K562 (cell line): ENCODE data around the gene GZMA. TPM values are rescaled to one million over a fixed set of nuclear protein-coding genes. Genes with fewer than 3 reads are reported as not detected.
"Not testable (repeated sequence)": the region's sequence is repeated elsewhere in the genome, so short reads cannot be mapped to it uniquely, and the experiment has no call there.

Experiments
- ATAC-seq: fragments of 200-7000 bp; cut with Tn5 transposase; 3 replicates; pipeline ENCODE4 v1.9.1; 2020; ENCODE audit warnings: moderate library complexity
- BruUV-seq: library from RNA; stranded (reverse); fragments of 400-500 nt; replicated peaks from 2 replicates; lab custom pipeline; 2021; lab: Mats Ljungman, UMichigan
- CTCF ChIA-PET: fragments of 300-600 bp; formaldehyde crosslinking; extraction: SDS; loops from one replicate; lab custom pipeline; 2021; ENCODE audit warnings: low intra/inter-chr PET ratio; lab: Yijun Ruan, JAX
- POLR2A ChIA-PET: fragments of 300-600, 350-650 bp; sonication (Branson Sonifier 250); formaldehyde crosslinking; extraction: SDS; loops from one replicate; lab custom pipeline; 2021; ENCODE audit warnings: antibody characterized with exemption, inconsistent platforms; lab: Yijun Ruan, JAX
- DNase-seq, 4 experiments: peaks; one replicate each; pipeline versions ENCODE4 v3.0.0 to v3.0.0-alpha.2; 2011 to 2018; ENCODE audit warnings: low spot score in 3 of 4, mixed read lengths in 3 of 4; ENCODE audit errors: extremely low read depth in 1 of 4
- FAIRE-seq: peaks from 2 replicates; lab custom pipeline; 2011; peaks lifted over from hg19 to GRCh38; lab: Jason Lieb, UNC
- H2AFZ ChIP-seq: 2 replicates; pipeline ENCODE4 v1.6.0; 2011; ENCODE audit warnings: low read depth, low read length, control low read depth, inconsistent platforms
- H3K27ac ChIP-seq: fragments of 200-600 bp; 3 replicates; pipeline ENCODE4 v1.8.0; 2011; ENCODE audit warnings: low read depth, mild to moderate bottlenecking, control low read depth, inconsistent platforms, low read length, moderate library complexity, mixed read lengths; ENCODE audit errors: extremely low read depth
- H3K27me3 ChIP-seq, 2 experiments: fragments of 300-600 bp in 1 of 2; 2 replicates in 1 of 2; 3 replicates in 1 of 2; pipeline versions ENCODE4 v1.6.0 to v1.8.0; 2011; ENCODE audit warnings: inconsistent platforms in 2 of 2, low read length in 2 of 2, mild to moderate bottlenecking in 1 of 2, mixed read lengths in 1 of 2, moderate library complexity in 1 of 2; ENCODE audit not compliant: control insufficient read depth in 2 of 2, insufficient read depth in 2 of 2
- H3K36me3 ChIP-seq: fragments of 300-600 bp; 3 replicates; pipeline ENCODE4 v1.8.0; 2011; ENCODE audit warnings: mild to moderate bottlenecking, low read length, inconsistent platforms; ENCODE audit not compliant: control insufficient read depth, insufficient read depth
- H3K4me1 ChIP-seq, 2 experiments: fragments of 200-600 bp in 1 of 2; replicated peaks in 1 of 2; 2 replicates in 1 of 2; 3 replicates in 1 of 2; pipeline versions ENCODE4 v1.5.1 to v1.8.0; 2011; ENCODE audit warnings: inconsistent platforms in 2 of 2, low read length in 2 of 2, mild to moderate bottlenecking in 1 of 2, mixed read lengths in 1 of 2, moderate library complexity in 1 of 2; ENCODE audit not compliant: control insufficient read depth in 2 of 2, insufficient read depth in 2 of 2
- H3K4me2 ChIP-seq: 2 replicates; pipeline ENCODE4 v1.6.1; 2011; ENCODE audit warnings: low read length, control low read depth, inconsistent platforms, mixed read lengths; ENCODE audit not compliant: insufficient read depth
- H3K4me3 ChIP-seq: fragments of 200-600 bp; sonication (generic), shearing (Covaris generic); 2 replicates; pipeline ENCODE4 v1.5.1; 2016; ENCODE audit warnings: control low read depth, inconsistent platforms
- H3K79me2 ChIP-seq: fragments of 200-600 bp; 3 replicates; pipeline ENCODE4 v1.8.0; 2011; ENCODE audit warnings: low read length, inconsistent platforms; ENCODE audit not compliant: control insufficient read depth, insufficient read depth
- H3K9ac ChIP-seq, 2 experiments: 2 replicates each; pipeline versions ENCODE4 v1.6.0 to v1.6.1; 2011; ENCODE audit warnings: low read depth in 2 of 2, low read length in 2 of 2, control low read depth in 1 of 2, inconsistent platforms in 1 of 2, mild to moderate bottlenecking in 1 of 2, mixed read lengths in 1 of 2; ENCODE audit not compliant: insufficient read depth in 1 of 2
- H3K9me1 ChIP-seq: one replicate; pipeline ENCODE4 v1.6.0; 2011; ENCODE audit warnings: inconsistent platforms, mild to moderate bottlenecking, low read length, moderate library complexity; ENCODE audit not compliant: control insufficient read depth, insufficient read depth
- H3K9me3 ChIP-seq: replicated peaks from 2 replicates; pipeline ENCODE4 v1.5.1; 2011; ENCODE audit warnings: low read depth, low read length, inconsistent platforms; ENCODE audit not compliant: control insufficient read depth, insufficient read depth
- H4K20me1 ChIP-seq: replicated peaks from 2 replicates; pipeline ENCODE4 v1.6.1; 2011; ENCODE audit warnings: low read length, inconsistent platforms, mixed read lengths; ENCODE audit not compliant: control insufficient read depth, insufficient read depth
- BRF2 ChIP-seq: IDR thresholded peaks from 3 replicates; pipeline ENCODE4 v1.6.1; 2011; ENCODE audit warnings: borderline replicate concordance, mild to moderate bottlenecking; ENCODE audit not compliant: insufficient read length, insufficient read depth
- FOXK2 ChIP-seq, 2 experiments: fragments of 450-650 bp; IDR thresholded peaks in 1 of 2; conservative IDR thresholded peaks in 1 of 2; 2 replicates each; pipeline ENCODE4 v1.6.1; 2016; ENCODE audit warnings: low read depth in 2 of 2, mild to moderate bottlenecking in 1 of 2
- GTF2E2 ChIP-seq: fragments of 200-800 bp; sonication (Bioruptor generic); IDR thresholded peaks from 2 replicates; pipeline ENCODE4 v1.6.1; 2016; ENCODE audit warnings: missing genetic modification characterization, missing compliant biosample characterization
- KLF10 ChIP-seq: fragments of 250-450 bp; sonication (Bioruptor Pico); IDR thresholded peaks from 2 replicates; pipeline ENCODE4 v1.6.1; 2021; ENCODE audit warnings: matching md5 sums
- NRF1 ChIP-seq, 2 experiments: fragments of 450-650 bp; IDR thresholded peaks in 1 of 2; conservative IDR thresholded peaks in 1 of 2; 2 replicates each; pipeline ENCODE4 v1.6.1; 2014; ENCODE audit warnings: mild to moderate bottlenecking in 2 of 2
- PCBP1 ChIP-seq: fragments of 200-400 bp; formaldehyde crosslinking; IDR thresholded peaks from 2 replicates; pipeline ENCODE4 v1.6.1; 2018; ENCODE audit warnings: mild to moderate bottlenecking, low read depth, low read length; ENCODE audit not compliant: poor library complexity, severe bottlenecking
- PML ChIP-seq: IDR thresholded peaks from 2 replicates; pipeline ENCODE4 v1.6.1; 2012; ENCODE audit warnings: low read length, inconsistent platforms
- RB1 ChIP-seq: fragments of 450-650 bp; IDR thresholded peaks from 2 replicates; pipeline ENCODE4 v1.6.1; 2017; ENCODE audit warnings: low read depth, mild to moderate bottlenecking
- RBM15 ChIP-seq: fragments of 200-400 bp; formaldehyde crosslinking; IDR thresholded peaks from 2 replicates; pipeline ENCODE4 v1.6.1; 2018; ENCODE audit warnings: mild to moderate bottlenecking, low read length, moderate library complexity; ENCODE audit not compliant: insufficient read depth
- ZNF140 ChIP-seq: fragments of 250-450 bp; sonication (Bioruptor Pico); IDR thresholded peaks from 2 replicates; pipeline ENCODE4 v1.8.0; 2021; ENCODE audit warnings: moderate library complexity, mild to moderate bottlenecking, inconsistent platforms
- ZNF184 ChIP-seq: sonication (generic); formaldehyde crosslinking; IDR thresholded peaks from 2 replicates; pipeline ENCODE4 v1.5.0; 2020; ENCODE audit warnings: missing genetic modification reagents
- WGBS: fragments of 100-300 bp; shearing (Covaris generic); methylation state at CpG from one replicate; pipeline ENCODE4 v1.1.6; 2016; ENCODE audit warnings: low coverage, mixed read lengths; ENCODE audit not compliant: insufficient coverage; ENCODE audit errors: missing lambda C conversion rate; 5-methylcytosine and 5-hydroxymethylcytosine counted together
- in situ Hi-C: fragments of 300-500 bp; cut with MboI; formaldehyde crosslinking; loops from 4 replicates; pipeline ENCODE4 v1.15.0; 2018; ENCODE audit warnings: inconsistent platforms, mixed read lengths
- intact Hi-C: fragments of 100-400 bp; cut with micrococcal nuclease; formaldehyde crosslinking; loops from 2 replicates; pipeline ENCODE4 v1.14.2; 2022
- polyA plus RNA-seq, 8 experiments: library from polyadenylated mRNA; depleted of rRNA in 4 of 8; stranded (reverse) in 5 of 8; unstranded in 3 of 8; fragments of >200 nt; fragmentation: Nextera tagmentation in 2 of 8; fragmentation: Illumina TruSeq in 1 of 8; extraction: Ambion mirVana in 2 of 8; extraction: Trizol in 1 of 8; gene quantifications; 2 replicates each; pipeline versions ENCODE4 v1.2.1 to v1.2.3, GENCODE V29; 2011 to 2014; ENCODE audit warnings: inconsistent platforms in 1 of 8, missing spikeins in 1 of 8
- total RNA-seq, 7 experiments: library from RNA; depleted of rRNA in 6 of 7; stranded (reverse); fragments of >200 nt in 6 of 7; fragmentation: Illumina TruSeq in 2 of 7; extraction: Trizol in 2 of 7; gene quantifications; 2 replicates each; pipeline versions ENCODE4 v1.2.1 to v1.2.3, GENCODE V29; 2011 to 2021; ENCODE audit warnings: low replicate concordance in 1 of 7

Gene GZMA
- total and polyA plus RNA-seq, 9 of the 15 experiments (the other 6 are each of a cell fraction or from before 2014, with no cell fraction given), result not detected

GRCh38 chr5:55096861-55097260 lies 5.6 kb upstream of the GZMA start (continued):
- TF ChIP-seq FOXK2 (conservative IDR thresholded peaks at IDR 0.05 in 1 of 2, IDR thresholded peaks at IDR 0.05 in 1 of 2; ENCODE audit: low read depth in 2 of 2), result no peak
- no peak for TF ChIP-seq NRF1 (conservative IDR thresholded peaks at IDR 0.05 in 1 of 2, IDR thresholded peaks at IDR 0.05 in 1 of 2)
- TF ChIP-seq, all 486 proteins: peak for 0

- H3K27ac ChIP-seq, H3K4me3 ChIP-seq, intact Hi-C loops, H3K9ac ChIP-seq, H3K9me3 ChIP-seq, in situ Hi-C loops, H3K79me2 ChIP-seq, H3K27me3 ChIP-seq, H3K9me1 ChIP-seq, DNase-seq, CTCF ChIA-PET, H3K4me1 ChIP-seq, H3K36me3 ChIP-seq, FAIRE-seq, POLR2A ChIA-PET, ATAC-seq, H2AFZ ChIP-seq, H4K20me1 ChIP-seq, H3K4me2 ChIP-seq, BruUV-seq: not testable (repeated sequence)
Observed at GRCh38 chr5:55101148-55101547, 1.3 kb upstream of the GZMA start.

GRCh38 chr5:55101556-55102276 lies 730 bp upstream of the GZMA start:
- in situ Hi-C loops (no loop called here), intact Hi-C loops (no loop called here)
- Histone ChIP-seq H3K4me1 (no peaks in the 10 kb centered on the region), H3K36me3 (no peaks in the 10 kb centered on the region), H3K9me1 (no peaks in the 10 kb centered on the region), H4K20me1 (no peaks in the 10 kb centered on the region), H3K27ac (no peak overlapping the region), H2AFZ (no peak overlapping the region), H3K79me2 (no peaks in the 10 kb centered on the region), H3K4me2 (no peak overlapping the region), H3K27me3 (no peaks in the 10 kb centered on the region), H3K9me3 (no peaks in the 10 kb centered on the region), H3K9ac (no peak overlapping the region), H3K4me3 (no peak overlapping the region)
- ChIA-PET CTCF (no interaction called here), POLR2A (no interaction called here)
- ATAC-seq (no peak), DNase-seq (no peak), FAIRE-seq (no peak)
- no TSS peak for BruUV-seq
- WGBS, result 0% methylated on average over 3 of the region's 5 CpGs
- TF ChIP-seq GTF2E2, result no peak
- no peak for TF ChIP-seq RB1
- TF ChIP-seq ZNF184, result no peak
- TF ChIP-seq ZNF140 (CRISPR knock-in tag), result no peak
- TF ChIP-seq BRF2, result no peak
- no peak for TF ChIP-seq RBM15
- TF ChIP-seq PCBP1, result no peak
- no peak for TF ChIP-seq PML
- TF ChIP-seq KLF10, result no peak
